Bronchial epithelial cell (primary cell): ENCODE data around the gene ANKRD6. TPM values are rescaled to one million over a fixed set of nuclear protein-coding genes. Genes with fewer than 3 reads are reported as not detected.

ENCODE experiments used
- DNase-seq: peaks from one replicate; pipeline ENCODE4 v3.0.0-alpha.2; 2010; ENCODE audit warnings: low read depth
- FAIRE-seq: peaks from 2 replicates; lab custom pipeline; 2011; peaks lifted over from hg19 to GRCh38; lab: Jason Lieb, UNC
- H3K27me3 ChIP-seq: 2 replicates; pipeline ENCODE4 v1.5.1; 2011; ENCODE audit warnings: low read length; ENCODE audit not compliant: control insufficient read depth, insufficient read depth
- H3K36me3 ChIP-seq: 2 replicates; pipeline ENCODE4 v1.5.1; 2011; ENCODE audit warnings: low read length; ENCODE audit not compliant: control insufficient read depth, insufficient read depth
- H3K4me3 ChIP-seq: 2 replicates; pipeline ENCODE4 v1.5.1; 2011; ENCODE audit warnings: mild to moderate bottlenecking, low read depth, low read length, control low read depth
- CTCF ChIP-seq: IDR thresholded peaks from 2 replicates; pipeline ENCODE4 v1.5.1; 2011; ENCODE audit warnings: mild to moderate bottlenecking, moderate library complexity, low read length, control low read depth, inconsistent platforms; ENCODE audit not compliant: insufficient read depth, severe bottlenecking
- total RNA-seq: library from RNA; depleted of rRNA; stranded (reverse); fragments of >200 nt; gene quantifications from 2 replicates; pipeline ENCODE4 v1.2.1, GENCODE V29; 2014

The ANKRD6 gene
- total RNA-seq, 1 donor from 2014 or later = 6.1 TPM

DNA sequence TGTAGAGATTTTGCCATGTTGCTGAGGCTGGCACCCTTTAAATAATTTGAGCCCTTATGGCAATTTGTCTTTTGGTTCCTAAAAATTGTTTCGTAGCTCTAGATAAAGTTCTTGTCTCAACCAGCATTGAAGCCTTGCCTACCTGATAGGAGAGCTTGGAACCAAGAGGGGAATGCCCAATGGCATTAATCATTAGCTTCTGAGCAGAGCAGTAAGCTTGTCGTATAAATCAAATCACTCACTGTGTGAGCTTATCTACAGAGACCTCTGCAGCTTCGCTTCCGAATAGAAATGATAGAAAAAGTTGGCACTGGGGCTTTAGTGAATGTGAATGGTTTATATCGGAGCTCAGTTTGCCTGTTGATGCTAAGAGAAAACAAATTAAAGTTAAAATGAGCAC is 10.7 kb downstream of the ANKRD6 start:
- no peak overlapping the region for H3K4me3 ChIP-seq
- DNase-seq (no peak), FAIRE-seq (no peak)
- H3K36me3 ChIP-seq = no peaks in the 10 kb centered on the region
- H3K27me3 ChIP-seq = no peaks in the 10 kb centered on the region
- no peak for TF ChIP-seq CTCF

DNA sequence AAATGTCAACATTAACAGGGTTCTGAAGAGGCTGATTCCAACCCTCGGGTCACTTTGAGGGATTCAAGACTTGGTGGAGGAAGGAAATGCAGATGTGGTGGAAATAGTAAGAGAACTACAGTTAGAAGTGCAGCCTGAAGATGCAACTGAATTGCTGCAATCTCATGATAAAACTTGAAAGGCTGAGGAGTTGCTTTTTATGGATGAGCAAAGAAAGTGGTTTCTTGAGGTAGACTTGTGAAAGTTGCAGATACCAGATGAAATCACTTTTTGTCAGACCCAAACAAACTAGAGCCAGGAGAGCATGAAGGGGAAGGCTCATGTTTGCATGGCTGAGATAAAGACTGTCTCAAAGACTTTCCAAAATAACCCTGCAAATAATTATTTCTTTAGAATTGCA is 16.2 kb downstream of the ANKRD6 start:
- Histone ChIP-seq H3K4me3 (no peak overlapping the region), H3K27me3 (no peaks in the 10 kb centered on the region), H3K36me3 (no peaks in the 10 kb centered on the region)
- FAIRE-seq (no peak), DNase-seq (no peak)
- TF ChIP-seq CTCF = no peak

DNA sequence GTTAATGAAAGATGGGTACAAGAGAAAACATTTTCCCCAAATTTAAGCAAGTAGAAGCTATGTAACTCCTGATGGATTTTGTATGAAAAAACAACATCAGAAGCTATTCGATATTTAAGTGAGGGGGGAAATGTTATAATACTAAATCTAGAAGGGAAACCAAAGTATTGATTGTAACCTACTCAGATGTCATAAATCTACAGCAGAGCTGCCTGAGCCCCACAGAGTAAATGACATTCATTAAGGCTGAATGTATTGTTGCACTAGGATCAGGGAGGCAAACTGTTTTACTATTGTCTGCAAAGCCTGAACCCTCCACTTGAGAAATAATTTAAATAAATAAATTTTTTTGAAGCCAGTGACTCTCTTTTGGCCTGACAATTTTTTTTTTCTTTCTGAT is 19.3 kb downstream of the ANKRD6 start:
- Histone ChIP-seq H3K36me3 (no peaks in the 10 kb centered on the region), H3K4me3 (no peak overlapping the region), H3K27me3 (no peaks in the 10 kb centered on the region)
- FAIRE-seq (no peak), DNase-seq (no peak)
- no peak for TF ChIP-seq CTCF

DNA sequence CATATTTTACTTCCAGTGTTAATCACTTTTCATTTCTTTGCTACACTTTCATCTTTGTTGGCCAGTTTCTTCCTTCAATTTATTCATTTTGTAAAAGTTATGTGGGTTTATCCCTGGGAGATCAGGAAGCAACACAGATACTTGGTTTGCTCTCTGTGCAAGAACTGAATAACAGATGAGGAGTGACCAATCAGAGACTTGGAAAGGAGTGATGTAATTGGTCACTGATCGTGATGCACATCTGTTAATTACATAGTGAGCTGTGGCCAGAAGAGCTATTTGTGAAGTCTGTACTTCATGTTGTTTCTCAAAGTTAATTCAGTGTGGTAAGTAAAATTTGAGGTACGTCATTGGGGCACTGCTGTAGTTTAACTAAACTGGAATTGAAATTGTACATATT is 21.3 kb downstream of the ANKRD6 start:
- H3K27me3 ChIP-seq = no peaks in the 10 kb centered on the region
- H3K4me3 ChIP-seq = no peak overlapping the region
- DNase-seq (no peak), FAIRE-seq (no peak)
- TF ChIP-seq CTCF = no peak
- no peaks in the 10 kb centered on the region for H3K36me3 ChIP-seq

GRCh38 chr6:89458704-89459103 is 25.8 kb downstream of the ANKRD6 start:
- no peak for DNase-seq

More at GRCh38 chr6:89458704-89459103, 25.8 kb downstream of the ANKRD6 start:
- no peak for TF ChIP-seq CTCF
- no peaks in the 10 kb centered on the region for H3K36me3 ChIP-seq
- no peak overlapping the region for H3K4me3 ChIP-seq
- H3K27me3 ChIP-seq = no peaks in the 10 kb centered on the region
- no peak for FAIRE-seq
